ENCODE results near the gene FOXA2.

Gene FOXA2

DNA sequence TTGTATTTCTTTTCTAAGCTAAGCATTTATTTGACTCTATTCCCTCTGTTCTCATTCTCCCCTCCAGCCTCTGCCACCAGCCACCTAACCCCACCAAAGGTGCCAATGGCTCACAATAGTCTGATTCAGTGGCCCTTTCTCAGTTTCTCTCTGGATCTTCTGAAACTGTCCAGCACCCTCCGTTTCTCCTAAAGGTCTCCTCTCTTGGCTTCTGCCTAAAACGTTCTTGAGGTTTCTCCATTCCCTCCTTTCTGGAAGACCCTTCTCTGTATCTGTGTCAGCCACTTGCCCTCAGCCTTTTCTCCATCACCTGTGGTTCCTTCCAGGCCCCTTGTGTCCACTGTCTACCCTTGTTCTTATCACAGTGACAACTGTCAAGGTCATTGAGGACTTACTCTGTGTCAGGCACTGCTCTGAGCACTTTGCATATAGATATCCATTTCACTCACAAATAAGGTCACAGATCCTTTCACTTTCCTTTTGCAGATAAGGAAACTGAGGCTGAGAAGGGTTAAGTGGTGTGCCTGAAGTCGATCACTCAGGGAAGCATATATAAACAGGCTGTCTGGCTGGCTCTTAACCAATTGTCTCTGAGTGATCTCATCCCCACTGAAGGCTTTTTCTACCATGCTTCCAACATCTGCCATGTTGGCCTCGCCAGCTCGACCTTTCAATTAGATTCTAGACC, 48.1 kb downstream of the FOXA2 start:
- FAIRE-seq, result no peak

DNA sequence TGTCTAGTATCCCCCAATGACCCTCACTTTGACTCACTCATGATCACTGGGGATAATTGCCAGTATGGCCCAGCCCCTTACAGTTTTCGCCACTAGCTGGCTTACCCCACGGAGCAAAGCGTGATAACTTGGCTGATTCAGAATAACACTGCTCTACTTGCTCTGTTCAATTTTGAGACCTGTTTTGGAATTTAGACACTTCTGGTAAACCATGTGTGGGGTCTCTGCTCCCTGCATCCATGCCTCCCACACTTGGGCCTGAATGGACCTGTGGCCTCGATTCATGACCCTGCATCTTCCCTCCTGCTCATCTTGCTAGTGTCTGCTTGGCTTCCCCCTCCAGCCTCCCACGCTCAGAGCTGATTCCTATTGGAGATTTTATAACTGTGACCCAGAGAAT, 48.9 kb downstream of the FOXA2 start:
- FAIRE-seq, result no peak

DNA sequence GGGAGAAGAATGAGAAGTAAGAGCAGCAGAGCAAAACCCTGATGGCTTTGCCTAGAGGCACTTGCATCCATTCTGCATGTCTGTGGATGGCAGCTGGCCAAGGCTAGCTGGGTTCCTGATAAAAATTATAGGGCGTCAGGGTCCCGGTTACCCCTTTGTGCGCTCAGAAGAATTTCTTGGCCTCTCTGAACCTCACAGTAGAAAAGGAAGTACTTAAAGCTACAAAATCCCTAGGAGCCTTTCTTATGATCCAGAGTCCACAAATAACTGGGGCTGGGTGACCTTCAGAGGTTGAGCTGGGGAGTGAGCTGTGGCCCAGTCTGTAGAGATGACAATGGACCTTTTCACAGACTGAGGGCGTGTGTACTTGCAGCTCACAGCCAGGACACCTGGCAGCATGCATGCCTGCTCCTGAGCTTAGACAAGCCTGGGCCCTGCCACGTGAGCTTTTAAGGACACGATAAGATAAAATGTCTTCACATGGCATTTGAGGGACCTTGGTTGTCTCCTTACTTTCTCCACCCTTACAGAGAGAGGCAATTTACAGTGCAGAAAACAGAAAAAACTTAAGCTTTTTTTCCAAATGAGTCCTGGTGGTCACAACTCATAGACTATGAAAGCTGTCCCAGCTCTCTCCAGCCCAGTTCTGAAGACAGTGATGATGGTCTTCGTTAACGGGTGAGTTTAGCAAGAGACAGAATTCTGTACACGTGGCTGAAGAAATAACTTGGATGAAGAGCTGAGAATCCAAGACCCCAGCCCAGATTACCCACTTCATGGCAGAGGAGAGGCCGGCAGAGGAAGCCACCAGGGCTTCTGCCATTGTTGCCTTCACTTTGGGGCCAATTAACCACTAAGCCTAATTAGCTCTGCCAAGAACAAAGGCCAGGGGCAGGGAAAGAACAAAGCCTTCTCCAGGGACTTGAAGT, 50.3 kb downstream of the FOXA2 start:
- no peak for FAIRE-seq

DNA sequence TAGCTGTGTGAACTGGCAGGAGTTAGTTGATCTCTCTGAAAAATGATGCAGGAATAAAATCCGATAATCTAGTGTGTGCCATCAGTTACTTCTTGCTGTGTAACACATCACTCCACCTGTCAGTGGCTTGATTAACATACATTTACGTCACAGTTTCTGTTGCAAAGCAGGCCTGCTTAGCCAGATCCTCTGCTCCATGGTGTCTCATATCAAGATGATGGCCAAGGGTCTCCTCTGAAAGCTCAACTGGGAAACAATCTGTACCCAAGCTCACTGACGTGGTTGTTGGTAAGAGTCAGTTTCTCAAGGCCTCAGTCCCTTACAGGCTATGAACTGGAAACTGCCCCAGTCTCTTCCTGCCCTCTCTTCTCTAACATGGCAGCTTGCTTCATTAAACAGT, 51.8 kb downstream of the FOXA2 start:
- no peak for FAIRE-seq

DNA sequence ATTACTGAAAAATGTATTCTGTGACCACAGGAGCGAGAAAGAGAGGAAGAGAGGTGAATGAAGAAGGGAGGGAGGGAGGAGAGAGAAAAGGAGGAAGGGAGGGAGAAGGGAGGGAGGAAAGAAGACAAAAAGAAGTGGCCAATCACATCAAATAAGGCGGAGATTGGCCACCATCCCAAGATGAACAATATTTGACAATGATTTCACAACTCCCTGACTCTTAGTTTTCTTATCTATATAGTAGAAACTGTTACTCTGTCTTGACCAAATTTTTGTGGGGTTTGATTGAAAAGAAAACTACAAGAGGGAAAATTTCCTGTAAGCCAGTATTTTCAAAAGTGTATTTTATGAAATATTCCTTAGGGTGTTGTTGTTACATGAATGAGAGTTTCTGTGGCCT, 52.6 kb downstream of the FOXA2 start:
- no peak for FAIRE-seq

DNA sequence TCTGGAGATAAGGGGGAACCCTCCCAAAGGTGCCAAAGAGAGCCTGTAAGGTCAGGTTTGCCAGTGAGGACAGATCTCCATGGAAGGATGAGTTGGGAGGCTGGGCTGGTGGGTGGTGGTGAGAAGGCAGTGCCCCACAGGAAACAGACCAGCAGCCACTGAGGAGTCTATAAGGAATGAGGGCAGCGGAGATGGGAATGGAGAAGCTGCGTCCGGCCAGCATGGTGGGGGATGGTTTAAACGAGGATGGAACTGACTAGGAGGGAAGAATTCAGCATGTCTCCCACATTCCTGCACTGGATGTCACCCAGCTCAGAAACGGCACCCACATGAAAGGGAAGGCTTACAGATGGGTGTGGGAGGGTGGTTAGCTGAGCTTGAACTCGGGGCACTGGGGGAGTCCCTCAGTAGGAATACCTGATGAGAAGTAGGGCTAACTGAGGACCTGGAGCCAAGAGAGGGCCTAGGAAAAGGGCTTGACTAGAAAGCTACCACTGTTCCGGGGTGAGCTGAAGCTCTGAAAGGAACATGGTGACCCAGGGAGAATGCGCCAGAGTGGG, 53.2 kb downstream of the FOXA2 start:
- FAIRE-seq, result no peak

Data from A204.1 (cell line).